GM18498 (cell line): Measurements from ENCODE around the gene ADPGK.
"Not testable (repeated sequence)": the region's sequence is repeated elsewhere in the genome, so short reads cannot be mapped to it uniquely, and the experiment has no call there.

Experiments
- ATAC-seq: cut with Tn5 transposase; IDR thresholded peaks from one replicate; pipeline ENCODE4 v1.9.1; 2021; ENCODE audit warnings: mild to moderate bottlenecking, moderate library complexity; ENCODE audit not compliant: unreplicated experiment

Gene ADPGK

GRCh38 chr15:72751751-72752455 is 31.7 kb downstream of the ADPGK start:
- ATAC-seq = no peak

DNA sequence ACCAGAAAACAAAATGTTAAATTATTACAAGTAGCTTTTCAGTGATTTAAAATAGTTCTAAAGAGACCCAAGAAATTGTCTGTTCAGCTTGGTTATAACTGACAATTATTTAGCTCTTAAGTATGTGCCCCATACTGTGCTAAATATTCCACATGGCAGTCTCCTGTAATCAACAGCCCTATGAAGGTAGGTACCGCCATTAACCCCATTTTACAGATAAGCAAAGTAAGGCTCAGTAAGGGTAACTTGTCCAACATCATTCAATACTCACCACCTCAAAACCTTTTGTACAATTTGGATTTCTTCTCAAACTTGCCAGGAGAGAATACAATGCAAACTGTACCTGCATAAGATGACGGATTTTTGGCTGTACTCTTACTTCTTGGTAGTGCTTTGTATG is 33.9 kb downstream of the ADPGK start:
- ATAC-seq = no peak

DNA sequence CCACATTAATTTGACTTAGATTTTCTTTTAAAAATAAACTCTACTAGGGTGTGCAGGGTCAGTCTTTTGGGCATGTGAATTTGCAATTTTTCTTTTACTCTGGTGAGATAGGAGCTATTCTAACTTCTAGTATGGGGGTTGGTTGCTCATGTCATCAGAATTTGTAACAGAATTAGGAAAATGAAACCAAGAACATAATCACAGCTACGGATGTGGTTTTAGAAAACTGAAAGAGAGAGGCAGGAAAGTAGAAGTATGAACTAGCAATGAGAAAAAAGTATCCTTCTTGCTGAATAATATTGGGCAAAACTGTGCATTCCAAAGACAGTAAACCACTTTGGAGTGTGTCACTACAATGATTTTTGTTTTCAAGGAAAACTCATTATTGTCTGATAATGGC is 43.3 kb downstream of the ADPGK start:
- peak; percentile 82 for ATAC-seq

DNA sequence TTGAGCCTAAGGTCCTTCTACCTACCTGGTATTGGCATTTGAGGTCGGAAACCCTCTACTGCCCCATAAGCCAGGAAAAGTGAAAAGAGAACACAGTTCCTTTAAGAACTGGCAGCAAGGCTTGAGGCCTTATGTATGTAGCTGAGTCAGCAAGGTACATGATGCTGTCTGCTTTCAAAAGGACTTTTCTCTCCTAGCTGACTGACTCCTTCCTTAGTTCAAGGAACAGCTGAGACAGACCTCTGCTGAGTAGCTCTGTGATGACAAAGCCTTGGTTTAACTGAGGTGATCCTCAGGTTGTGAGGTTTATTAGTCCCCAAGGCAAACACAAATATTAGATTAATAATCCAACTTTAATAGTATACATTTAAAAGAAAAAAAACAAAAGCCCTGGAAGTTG is 45.8 kb downstream of the ADPGK start:
- no peak for ATAC-seq

GRCh38 chr15:72737061-72737460 is 46.5 kb downstream of the ADPGK start:
- ATAC-seq = no peak

- no peak for ATAC-seq
Measured at GRCh38 chr15:72735111-72735510, 48.4 kb downstream of the ADPGK start.

DNA sequence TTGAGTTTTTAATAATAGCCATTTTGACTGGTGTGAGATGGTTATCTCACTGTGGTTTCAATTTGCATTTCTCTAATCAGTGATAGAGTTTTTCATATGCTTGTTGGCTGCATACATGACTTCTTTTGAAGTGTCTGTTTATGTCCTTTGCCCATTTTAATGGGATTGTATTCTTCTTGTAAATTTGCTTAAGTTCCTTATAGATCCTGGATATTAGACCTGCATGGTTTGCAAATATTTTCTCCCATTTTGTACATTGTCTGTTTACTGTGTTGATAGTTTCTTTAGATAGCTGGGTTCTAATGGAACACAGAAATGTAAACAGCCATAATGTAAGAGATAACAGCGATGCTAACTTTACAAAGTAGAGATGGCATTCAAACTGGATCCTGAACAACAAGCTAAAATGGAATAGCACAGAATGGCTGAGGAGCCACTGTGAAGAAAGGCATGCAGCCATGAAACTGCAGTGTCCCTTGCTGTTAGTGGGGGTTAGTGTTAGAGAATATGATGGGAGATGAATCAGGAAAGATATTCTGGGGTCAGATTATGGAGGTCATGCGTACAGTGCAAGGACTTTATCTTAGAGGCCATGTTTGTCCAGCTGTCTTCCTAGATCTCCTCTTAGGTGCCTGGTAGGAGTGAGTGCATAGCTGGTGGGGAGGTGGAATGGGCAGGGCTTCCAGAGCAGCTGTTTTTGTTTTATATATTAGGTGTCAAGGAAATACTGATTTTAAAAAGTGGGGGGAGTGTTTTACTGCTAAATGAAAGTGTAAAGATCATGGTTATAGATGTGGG is 49.4 kb downstream of the ADPGK start:
- ATAC-seq = no peak

DNA sequence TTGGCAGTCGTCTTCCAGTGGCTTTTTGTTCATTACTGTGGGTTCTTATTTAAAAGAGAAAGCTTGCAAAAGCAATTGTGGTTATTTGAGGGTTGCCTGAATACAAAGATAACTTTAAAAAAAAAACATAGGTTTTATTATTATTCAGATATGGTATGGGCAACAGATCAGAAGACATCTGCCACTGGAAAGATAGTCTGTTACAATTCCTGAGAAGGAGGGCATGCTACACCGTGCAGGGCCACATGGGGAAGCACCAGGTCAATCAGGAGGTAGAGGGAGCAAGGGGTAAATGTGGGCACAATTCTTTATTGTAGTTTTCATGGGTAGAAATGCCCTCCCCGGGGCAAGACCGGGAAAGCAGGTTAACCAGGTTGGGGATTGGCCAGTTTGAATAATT is 51.0 kb downstream of the ADPGK start:
- no peak for ATAC-seq

- no peak for ATAC-seq
Measured at GRCh38 chr15:72732086-72732485, 51.5 kb downstream of the ADPGK start.

- ATAC-seq = no peak
Measured at GRCh38 chr15:72728821-72729220, 54.7 kb downstream of the ADPGK start.

GRCh38 chr15:72728249-72728648 is 55.3 kb downstream of the ADPGK start:
- ATAC-seq = not testable (repeated sequence)

DNA sequence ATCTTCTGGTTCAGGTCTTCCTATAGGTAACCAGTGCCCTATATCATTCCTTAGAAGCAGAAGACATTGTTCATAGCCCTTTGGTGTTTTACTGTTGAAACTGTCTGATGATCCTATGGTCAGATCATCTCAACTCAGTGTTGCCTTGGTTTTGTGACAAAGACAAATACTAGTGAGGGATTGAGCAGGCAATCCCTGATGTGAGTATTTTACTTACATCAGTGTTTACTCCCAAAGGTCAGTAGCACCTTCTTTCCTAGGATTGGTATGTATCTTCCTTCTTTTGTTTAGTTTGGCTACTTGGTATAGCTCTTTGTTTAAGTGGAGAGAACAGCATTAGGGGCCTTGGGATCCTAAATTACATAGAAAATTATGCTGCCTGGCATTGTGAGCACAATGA is 56.4 kb downstream of the ADPGK start:
- ATAC-seq = no peak

DNA sequence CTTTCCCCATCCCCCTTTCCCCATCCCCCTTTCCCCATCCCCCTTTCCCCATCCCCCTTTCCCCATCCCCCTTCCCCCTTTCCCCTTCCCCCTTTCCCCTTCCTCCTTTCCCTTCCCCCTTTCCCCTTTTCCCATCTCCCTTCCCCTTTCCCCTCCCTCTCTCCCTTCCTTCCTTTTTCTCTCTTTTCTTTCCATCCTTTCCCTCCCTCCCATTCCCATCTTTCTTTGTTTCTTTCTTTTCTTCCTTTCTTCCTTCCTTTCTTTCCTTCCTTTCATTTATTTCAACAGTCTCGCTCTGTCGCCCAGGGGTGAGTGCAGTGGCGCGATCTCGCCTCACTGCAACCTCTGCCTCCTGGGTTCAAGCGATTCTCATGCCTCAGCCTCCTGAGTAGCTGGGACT is 57.7 kb downstream of the ADPGK start:
- ATAC-seq = not testable (repeated sequence)

DNA sequence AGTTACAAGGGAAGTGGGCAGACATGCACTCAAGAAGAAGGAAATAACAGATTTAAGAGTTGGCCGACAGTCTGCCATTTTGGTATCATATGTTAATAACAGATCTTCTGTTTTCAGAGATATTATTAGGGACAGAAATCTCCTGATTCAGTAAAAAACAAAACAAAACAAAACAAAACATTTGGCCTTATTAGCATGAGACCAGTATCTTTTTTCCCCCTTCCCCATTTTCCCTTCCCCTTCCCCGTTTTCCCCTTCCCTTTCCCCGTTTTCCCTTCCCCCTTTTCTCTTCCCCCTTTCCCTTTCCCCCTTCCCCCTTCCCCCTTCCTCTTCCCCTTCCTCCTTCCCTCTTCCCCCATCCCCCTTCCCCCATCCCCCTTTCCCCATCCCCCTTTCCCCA is 58.1 kb downstream of the ADPGK start:
- no peak for ATAC-seq

- ATAC-seq = no peak
Measured at GRCh38 chr15:72724028-72724427, 59.5 kb downstream of the ADPGK start.

- ATAC-seq = no peak
Measured at GRCh38 chr15:72722071-72722696, 61.4 kb downstream of the ADPGK start.

DNA sequence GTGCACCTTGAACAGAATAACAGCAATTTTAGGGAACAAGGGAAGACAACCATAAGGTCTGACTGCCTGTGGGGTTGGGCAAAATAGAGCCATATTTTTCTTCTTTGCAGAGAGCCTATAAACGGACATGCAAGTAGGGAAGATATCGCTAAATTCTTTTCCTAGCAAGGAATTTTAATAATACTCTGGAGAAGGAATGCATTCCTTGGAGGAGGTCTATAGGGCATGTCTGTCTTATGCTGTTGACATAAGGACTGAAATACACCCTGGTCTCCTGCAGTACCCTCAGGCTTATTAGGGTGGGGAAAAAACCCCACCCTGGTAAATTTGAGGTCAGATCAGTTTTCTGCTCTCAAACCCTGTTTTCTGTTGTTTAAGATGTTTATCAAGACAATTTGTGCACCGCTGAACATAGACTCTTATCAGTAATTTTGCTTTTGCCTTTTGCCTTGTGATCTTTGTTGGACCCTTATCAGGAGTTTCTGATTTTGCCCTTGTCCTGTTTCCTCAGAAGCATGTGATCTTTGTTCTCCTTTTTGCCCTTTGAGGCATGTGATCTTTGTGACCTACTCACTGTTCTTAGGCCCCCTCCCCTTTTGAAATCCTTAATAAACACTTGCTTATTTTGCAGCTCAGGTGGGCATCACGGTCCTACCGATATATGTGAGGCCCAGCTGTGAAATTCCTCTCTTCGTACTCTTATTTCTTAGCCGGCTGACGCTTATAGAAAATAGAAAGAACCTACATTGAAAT is 74.8 kb downstream of the ADPGK start:
- not testable (repeated sequence) for ATAC-seq

GRCh38 chr15:72706266-72706665 is 77.3 kb downstream of the ADPGK start:
- no peak for ATAC-seq
